Breast epithelium (tissue), 4 donors: Measurements from ENCODE around the gene ARHGEF28. TPM values are rescaled to one million over a fixed set of nuclear protein-coding genes. Genes with fewer than 3 reads are reported as not detected.
A peak's percentile ranks its signal among the peaks of the same experiment; 100 is the strongest.

Source experiments
- DNase-seq, 2 donors: peaks; one replicate each; pipeline ENCODE4 v3.0.0-alpha.2; 2019; ENCODE audit warnings: low spot score in 2 of 2
- H3K27ac ChIP-seq, 2 donors: fragments of 200-600 bp; sonication (generic) in 1 of 2; one replicate each; pipeline ENCODE4 v1.5.1; 2016 to 2019; ENCODE audit warnings: mild to moderate bottlenecking in 1 of 2
- H3K27me3 ChIP-seq, 2 donors: fragments of 200-600 bp; sonication (generic) in 1 of 2; one replicate each; pipeline versions ENCODE4 v1.5.1 to v1.6.0; 2017 to 2019; ENCODE audit warnings: control low read depth in 1 of 2, mild to moderate bottlenecking in 1 of 2
- H3K36me3 ChIP-seq: fragments of 200-600 bp; one replicate; pipeline ENCODE4 v1.5.1; 2019
- H3K4me1 ChIP-seq, 2 donors: fragments of 200-600 bp; sonication (generic); one replicate each; pipeline ENCODE4 v1.5.1; 2016 to 2019; ENCODE audit warnings: control low read depth in 1 of 2
- H3K4me3 ChIP-seq, 3 donors: fragments of 200-600 bp; sonication (generic); 1 replicate in 2 of 3; 2 replicates in 1 of 3; pipeline ENCODE4 v1.5.1; 2016 to 2019; ENCODE audit warnings: mild to moderate bottlenecking in 3 of 3, moderate library complexity in 2 of 3
- H3K9me3 ChIP-seq, 2 donors: fragments of 200-600 bp; sonication (generic) in 1 of 2; one replicate each; pipeline ENCODE4 v1.5.1; 2016 to 2019; ENCODE audit warnings: control low read depth in 1 of 2
- POLR2A ChIP-seq: fragments of 450-650 bp; IDR thresholded peaks from one replicate; pipeline ENCODE4 v1.6.1; 2016; ENCODE audit warnings: antibody characterized with exemption, mild to moderate bottlenecking, moderate library complexity
- POLR2AphosphoS5 ChIP-seq, 3 donors: sonication (generic); formaldehyde crosslinking; IDR thresholded peaks; one replicate each; pipeline ENCODE4 v1.6.1; 2017; ENCODE audit warnings: antibody characterized with exemption in 3 of 3
- intact Hi-C: fragments of 100-400 bp; cut with DNase I; formaldehyde crosslinking; loops from one replicate; pipeline ENCODE4 v1.15.1; 2023; ENCODE audit warnings: low total_unique reads
- total RNA-seq, 3 donors: library from RNA; depleted of rRNA; stranded (reverse); fragments of >200 nt; gene quantifications; one replicate each; pipeline ENCODE4 v1.1.0, GENCODE V29; 2016
- TF ChIP-seq, protein P1 (sequence below), 3 donors: fragments of 450-650 bp; IDR thresholded peaks; one replicate each; pipeline ENCODE4 v1.5.1; 2016 to 2017; ENCODE audit warnings: antibody characterized with exemption in 3 of 3, mild to moderate bottlenecking in 3 of 3, moderate library complexity in 3 of 3

The ARHGEF28 gene
- total RNA-seq, 3 donors from 2014 or later, result 11.4 to 65.4 (median 31.5) TPM

DNA sequence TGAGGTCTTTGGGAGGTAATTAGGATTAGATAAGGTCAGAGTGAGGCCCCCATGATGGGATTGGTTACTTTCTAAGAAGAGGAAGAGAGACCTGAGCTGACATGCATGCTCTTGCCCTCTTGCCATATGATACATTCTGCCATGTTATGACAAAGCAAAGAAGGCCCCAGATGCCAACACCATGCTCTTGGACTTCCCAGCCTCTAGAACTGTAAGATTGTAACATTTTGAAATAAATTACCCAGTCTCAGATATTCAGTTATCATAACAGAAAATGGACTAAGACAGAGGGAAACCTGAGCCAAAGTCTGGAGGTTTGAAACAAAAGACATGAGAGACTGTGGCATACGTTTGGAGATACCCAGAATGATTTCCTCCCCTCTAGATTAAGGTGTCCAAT lies 318.6 kb downstream of the ARHGEF28 start:
- no peaks in the 10 kb centered on the region for H3K9me3 ChIP-seq
- no peaks in the 10 kb centered on the region for H3K4me1 ChIP-seq
- no peaks in the 10 kb centered on the region for H3K36me3 ChIP-seq
- H3K4me3 ChIP-seq, result no peak overlapping the region
- no peak overlapping the region for H3K27ac ChIP-seq
- intact Hi-C loops, result no loop called here
- TF ChIP-seq, protein P1, sequence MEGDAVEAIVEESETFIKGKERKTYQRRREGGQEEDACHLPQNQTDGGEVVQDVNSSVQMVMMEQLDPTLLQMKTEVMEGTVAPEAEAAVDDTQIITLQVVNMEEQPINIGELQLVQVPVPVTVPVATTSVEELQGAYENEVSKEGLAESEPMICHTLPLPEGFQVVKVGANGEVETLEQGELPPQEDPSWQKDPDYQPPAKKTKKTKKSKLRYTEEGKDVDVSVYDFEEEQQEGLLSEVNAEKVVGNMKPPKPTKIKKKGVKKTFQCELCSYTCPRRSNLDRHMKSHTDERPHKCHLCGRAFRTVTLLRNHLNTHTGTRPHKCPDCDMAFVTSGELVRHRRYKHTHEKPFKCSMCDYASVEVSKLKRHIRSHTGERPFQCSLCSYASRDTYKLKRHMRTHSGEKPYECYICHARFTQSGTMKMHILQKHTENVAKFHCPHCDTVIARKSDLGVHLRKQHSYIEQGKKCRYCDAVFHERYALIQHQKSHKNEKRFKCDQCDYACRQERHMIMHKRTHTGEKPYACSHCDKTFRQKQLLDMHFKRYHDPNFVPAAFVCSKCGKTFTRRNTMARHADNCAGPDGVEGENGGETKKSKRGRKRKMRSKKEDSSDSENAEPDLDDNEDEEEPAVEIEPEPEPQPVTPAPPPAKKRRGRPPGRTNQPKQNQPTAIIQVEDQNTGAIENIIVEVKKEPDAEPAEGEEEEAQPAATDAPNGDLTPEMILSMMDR (IDR thresholded peaks at IDR 0.05), result no peak
- no peaks in the 10 kb centered on the region for H3K27me3 ChIP-seq
- DNase-seq, result no peak

DNA sequence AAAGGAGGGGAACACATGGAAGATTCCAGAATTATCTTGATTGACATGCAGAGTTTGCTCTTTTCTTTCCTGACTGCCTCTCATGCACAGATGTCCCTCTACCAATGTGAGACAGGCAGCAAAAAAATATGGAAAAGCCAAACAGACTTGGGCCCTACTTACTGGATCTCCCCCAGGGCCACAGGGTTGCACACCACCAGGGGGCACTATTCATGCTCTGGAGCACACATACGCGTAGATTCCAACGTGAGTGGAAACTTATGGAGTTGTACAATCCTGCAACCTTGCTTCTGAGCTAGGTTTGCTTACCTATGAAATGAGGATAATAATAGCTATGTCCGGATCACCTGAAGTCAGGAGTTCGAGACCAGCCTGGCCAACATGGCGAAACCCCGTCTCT lies 319.5 kb downstream of the ARHGEF28 start:
- Histone ChIP-seq H3K36me3 (no peaks in the 10 kb centered on the region), H3K4me1 (no peaks in the 10 kb centered on the region), H3K9me3 (no peaks in the 10 kb centered on the region), H3K27ac (no peak overlapping the region), H3K4me3 (no peak overlapping the region), H3K27me3 (no peaks in the 10 kb centered on the region)
- no peak for DNase-seq
- intact Hi-C loops, result no loop called here
- TF ChIP-seq, protein P1 (IDR thresholded peaks at IDR 0.05), result no peak
- no peak for TF ChIP-seq POLR2AphosphoS5 (IDR thresholded peaks at IDR 0.05)
- no peak for TF ChIP-seq POLR2A

- DNase-seq, result no peak
- intact Hi-C loops, result no loop called here
- H3K27ac ChIP-seq, result no peak overlapping the region
- H3K36me3 ChIP-seq, result no peaks in the 10 kb centered on the region
- TF ChIP-seq, protein P1 (IDR thresholded peaks at IDR 0.05), result no peak
- TF ChIP-seq POLR2AphosphoS5 (IDR thresholded peaks at IDR 0.05), result no peak
- TF ChIP-seq POLR2A, result no peak
- H3K9me3 ChIP-seq, result no peaks in the 10 kb centered on the region
- no peaks in the 10 kb centered on the region for H3K27me3 ChIP-seq
- no peak overlapping the region for H3K4me3 ChIP-seq
- no peaks in the 10 kb centered on the region for H3K4me1 ChIP-seq
Measured at GRCh38 chr5:73946278-73946677, 320.3 kb downstream of the ARHGEF28 start.

GRCh38 chr5:73946919-73947602 lies 321.1 kb downstream of the ARHGEF28 start:
- H3K4me3 ChIP-seq, result no peak overlapping the region
- no peaks in the 10 kb centered on the region for H3K9me3 ChIP-seq
- H3K27me3 ChIP-seq, result no peaks in the 10 kb centered on the region
- no peaks in the 10 kb centered on the region for H3K4me1 ChIP-seq
- TF ChIP-seq, protein P1 (IDR thresholded peaks at IDR 0.05), result no peak
- TF ChIP-seq POLR2A, result no peak
- TF ChIP-seq POLR2AphosphoS5 (IDR thresholded peaks at IDR 0.05), result no peak
- H3K27ac ChIP-seq, result no peak overlapping the region
- DNase-seq, result no peak
- H3K36me3 ChIP-seq, result no peaks in the 10 kb centered on the region
- intact Hi-C loops, result no loop called here

DNA sequence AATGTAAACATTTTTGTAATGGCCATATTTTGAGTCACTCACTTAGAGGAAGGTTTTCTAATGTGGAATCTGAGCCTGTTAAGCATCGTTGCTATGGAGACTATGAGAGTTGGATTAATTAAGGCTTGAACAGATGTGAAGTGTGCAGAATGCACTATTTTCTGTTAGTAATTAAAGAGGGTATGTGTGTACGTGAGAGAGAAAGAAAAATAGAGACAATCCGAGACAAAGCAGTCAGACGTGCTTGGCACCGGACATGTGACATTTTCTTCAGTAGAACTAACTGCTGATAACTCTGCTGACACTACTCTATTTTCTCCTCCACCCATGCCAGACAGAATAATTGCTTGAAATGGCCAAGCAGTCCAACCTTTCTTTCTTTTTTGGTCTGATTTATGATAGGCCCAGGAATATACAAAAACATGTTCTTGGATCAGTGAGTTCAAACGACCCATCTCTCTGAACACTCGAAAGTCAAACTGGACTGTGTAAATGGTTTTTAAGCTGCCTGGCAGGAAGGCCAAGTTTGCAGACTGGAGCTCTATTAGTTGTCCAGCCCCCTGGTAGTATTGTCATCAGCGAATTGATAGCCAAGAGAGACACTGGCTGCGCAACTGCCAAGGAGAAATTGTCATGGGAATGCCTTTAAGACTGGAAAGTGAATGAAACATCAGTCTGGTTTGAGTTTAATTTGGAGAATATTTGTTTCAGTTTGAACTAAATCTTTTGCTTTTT lies 322.1 kb downstream of the ARHGEF28 start:
- intact Hi-C loops, result no loop called here
- no peaks in the 10 kb centered on the region for H3K27me3 ChIP-seq
- no peaks in the 10 kb centered on the region for H3K4me1 ChIP-seq
- TF ChIP-seq POLR2A (no peak), POLR2AphosphoS5 (IDR thresholded peaks at IDR 0.05) (no peak)
- TF ChIP-seq, protein P1 (IDR thresholded peaks at IDR 0.05), result no peak
- no peaks in the 10 kb centered on the region for H3K36me3 ChIP-seq
- H3K27ac ChIP-seq, result peak overlapping the region in 1 of 2 donors; percentile 30
- H3K4me3 ChIP-seq, result no peak overlapping the region
- no peak for DNase-seq
- H3K9me3 ChIP-seq, result no peaks in the 10 kb centered on the region
